T-cell (primary cell): ENCODE measurements around the gene C2CD3. TPM values are rescaled to one million over a fixed set of nuclear protein-coding genes. Genes with fewer than 3 reads are reported as not detected.

Source experiments
- ATAC-seq, 4 experiments: fragments of 200-7000 bp in 3 of 4; fragments of 150-1000 bp in 1 of 4; cut with Tn5 transposase; replicated peaks in 1 of 4; 1 replicate in 3 of 4; 2 replicates in 1 of 4; pipeline ENCODE4 v1.10.0; 2021; ENCODE audit warnings: moderate library complexity in 3 of 4, mild to moderate bottlenecking in 2 of 4, moderate number of reproducible peaks in 1 of 4
- CTCF ChIA-PET, 2 donors: fragments of 300-600 bp; sonication (Branson Sonifier 250); formaldehyde crosslinking; loops; one replicate each; lab custom pipeline; 2022; ENCODE audit warnings: antibody characterized with exemption in 2 of 2; lab: Charles Lee
- POLR2A ChIA-PET, 2 donors: fragments of 300-600 bp; sonication (Branson Sonifier 250); formaldehyde crosslinking; loops; one replicate each; lab custom pipeline; 2022; ENCODE audit warnings: antibody characterized with exemption in 2 of 2; lab: Charles Lee
- DNase-seq, 35 experiments: peaks; one replicate each; pipeline versions ENCODE4 v3.0.0 to v3.0.0-alpha.2; 2013 to 2023
- H3K27ac ChIP-seq: one replicate; pipeline ENCODE4 v1.5.1; 2013; ENCODE audit warnings: low read length
- H3K27me3 ChIP-seq, 2 experiments: replicated peaks in 1 of 2; 1 replicate in 1 of 2; 2 replicates in 1 of 2; pipeline versions ENCODE4 v1.6.1 to v1.7.0; 2013; ENCODE audit warnings: low read length in 1 of 2, mixed read lengths in 1 of 2; ENCODE audit not compliant: control insufficient read depth in 2 of 2, insufficient read depth in 2 of 2; ENCODE audit errors: extremely low read depth in 1 of 2
- H3K36me3 ChIP-seq, 2 donors: 1 replicate in 1 of 2; 2 replicates in 1 of 2; pipeline versions ENCODE4 v1.6.1 to v1.7.0; 2013; ENCODE audit warnings: low read length in 1 of 2; ENCODE audit not compliant: control insufficient read depth in 2 of 2, insufficient read depth in 1 of 2; ENCODE audit errors: extremely low read depth in 1 of 2
- H3K4me1 ChIP-seq, 2 experiments: 1 replicate in 1 of 2; 2 replicates in 1 of 2; pipeline versions ENCODE4 v1.6.1 to v1.7.0; 2013; ENCODE audit warnings: low read length in 2 of 2, mixed read lengths in 1 of 2; ENCODE audit not compliant: insufficient read depth in 2 of 2, control insufficient read depth in 1 of 2; ENCODE audit errors: extremely low read depth in 1 of 2
- H3K4me3 ChIP-seq, 2 donors: 1 replicate in 1 of 2; 2 replicates in 1 of 2; pipeline versions ENCODE4 v1.5.1 to v1.7.0; 2013; ENCODE audit warnings: mild to moderate bottlenecking in 2 of 2, low read length in 1 of 2, moderate library complexity in 1 of 2; ENCODE audit not compliant: control insufficient read depth in 1 of 2; ENCODE audit errors: extremely low read depth in 1 of 2
- H3K9me3 ChIP-seq: 2 replicates; pipeline ENCODE4 v1.7.0; 2013
- H3K27ac Mint-ChIP-seq, 2 donors: one replicate each; pipeline ENCODE4 v1.8.0; 2020 to 2021; ENCODE audit warnings: mild to moderate bottlenecking in 2 of 2, mixed read lengths in 2 of 2
- H3K27me3 Mint-ChIP-seq, 2 donors: one replicate each; pipeline ENCODE4 v1.8.0; 2021 to 2022; ENCODE audit warnings: mixed read lengths in 2 of 2
- H3K36me3 Mint-ChIP-seq: one replicate; pipeline ENCODE4 v1.8.0; 2021; ENCODE audit warnings: mixed read lengths
- H3K4me1 Mint-ChIP-seq, 3 donors: one replicate each; pipeline ENCODE4 v1.8.0; 2020 to 2022; ENCODE audit warnings: mixed read lengths in 3 of 3, mild to moderate bottlenecking in 1 of 3
- H3K4me3 Mint-ChIP-seq, 3 donors: one replicate each; pipeline ENCODE4 v1.8.0; 2020 to 2022; ENCODE audit warnings: mild to moderate bottlenecking in 3 of 3, mixed read lengths in 3 of 3, moderate library complexity in 3 of 3
- H3K9me3 Mint-ChIP-seq, 3 donors: one replicate each; pipeline ENCODE4 v1.8.0; 2020 to 2022; ENCODE audit warnings: mixed read lengths in 3 of 3
- WGBS: methylation state at CpG from one replicate; pipeline ENCODE4 v1.1.5; 2013; ENCODE audit warnings: missing lambda C conversion rate; ENCODE audit not compliant: insufficient coverage; 5-methylcytosine and 5-hydroxymethylcytosine counted together
- total RNA-seq, 35 experiments: library from RNA in 6 of 35; stranded (reverse) in 6 of 35; fragments of 120-200 nt in 1 of 35; gene quantifications; one replicate each; pipeline versions ENCODE4 v1.2.1 to v1.2.4 and lab custom pipeline; 2013 to 2026

Gene C2CD3
- total RNA-seq, 5 donors from 2014 or later (not counting 1 experiment from before 2014, with no cell fraction given): 37.0 to 47.7 (median 41.0) TPM

GRCh38 chr11:73980001-73980961 is 190.5 kb downstream of the C2CD3 start:
- H3K27ac Mint-ChIP-seq: peak overlapping the region; percentile 98 to 99
- Histone ChIP-seq H3K27ac (peak overlapping the region; percentile 80), H3K4me1 (peaks cover 50 to 75% of the 10 kb centered on the region in 2 experiments), H3K9me3 (no peaks in the 10 kb centered on the region), H3K4me3 (peak overlapping the region; percentile 61 to 98), H3K27me3 (no peaks in the 10 kb centered on the region), H3K36me3 (peaks cover 24 to 63% of the 10 kb centered on the region in 2 donors)
- WGBS: 0% methylated on average over 4 of the region's 6 CpGs
- H3K4me3 Mint-ChIP-seq: peak overlapping the region; percentile 89 to 98 (median 97)
- ChIA-PET POLR2A (interaction anchor here (0.6 to 6.4 kb wide), 22 partner anchors 8 to 191 kb away, joined by 3 to 199 read pairs (median 6); partner anchors contain the start of genes C2CD3 (in 1 of the 2), PPME1 (in 1 of the 2) and UCP3 (in 1 of the 2)), CTCF (interaction anchor here (0.5 to 3.7 kb wide), 16 partner anchors 9 to 191 kb away, joined by 3 to 23 read pairs (median 3); partner anchors contain the start of genes C2CD3 (in 1 of the 2) and PPME1 (in 1 of the 2))
- H3K4me1 Mint-ChIP-seq: peaks cover 66 to 76% (median 69%) of the 10 kb centered on the region in 3 donors
- DNase-seq (peak; percentile 69 to 93 (median 84)), ATAC-seq (peak; percentile 67 to 69 (median 68))
- no peaks in the 10 kb centered on the region for H3K27me3 Mint-ChIP-seq
- peaks cover 62% of the 10 kb centered on the region for H3K36me3 Mint-ChIP-seq
- H3K9me3 Mint-ChIP-seq: no peaks in the 10 kb centered on the region

GRCh38 chr11:73978576-73979086 is 192.2 kb downstream of the C2CD3 start:
- ATAC-seq: no peak

GRCh38 chr11:73977856-73978519 is 192.8 kb downstream of the C2CD3 start:
- Histone ChIP-seq H3K9me3 (no peaks in the 10 kb centered on the region), H3K27ac (peak overlapping the region; percentile 80), H3K27me3 (no peaks in the 10 kb centered on the region), H3K36me3 (peaks cover 29 to 78% of the 10 kb centered on the region in 2 donors), H3K4me1 (peaks cover 53 to 83% of the 10 kb centered on the region in 2 experiments), H3K4me3 (peak overlapping the region; percentile 61 to 98)
- peaks cover 76% of the 10 kb centered on the region for H3K36me3 Mint-ChIP-seq
- no peaks in the 10 kb centered on the region for H3K9me3 Mint-ChIP-seq
- ATAC-seq (no peak), DNase-seq (no peak)
- H3K4me1 Mint-ChIP-seq: peaks cover 74 to 84% (median 82%) of the 10 kb centered on the region in 3 donors
- no peaks in the 10 kb centered on the region for H3K27me3 Mint-ChIP-seq
- peak overlapping the region; percentile 98 to 100 for H3K27ac Mint-ChIP-seq
- POLR2A ChIA-PET: interaction anchor here (0.6 to 1.0 kb wide), 4 partner anchors 13 to 27 kb away, joined by 3 to 4 read pairs (median 3); no protein-coding TSS in a partner anchor
- peak overlapping the region; percentile 34 to 89 (median 41) for H3K4me3 Mint-ChIP-seq
- CTCF ChIA-PET: no interaction called here
- 95% methylated on average over 14 of the region's 18 CpGs for WGBS

More at GRCh38 chr11:73978576-73979086, 192.2 kb downstream of the C2CD3 start:
- Histone ChIP-seq H3K9me3 (no peaks in the 10 kb centered on the region), H3K36me3 (peaks cover 29 to 75% of the 10 kb centered on the region in 2 donors), H3K4me1 (peaks cover 52 to 81% of the 10 kb centered on the region in 2 experiments), H3K27me3 (no peaks in the 10 kb centered on the region), H3K4me3 (peak overlapping the region; percentile 61 to 98), H3K27ac (peak overlapping the region; percentile 80)
- H3K4me1 Mint-ChIP-seq: peaks cover 72 to 82% (median 80%) of the 10 kb centered on the region in 3 donors
- peak overlapping the region; percentile 89 to 98 (median 97) for H3K4me3 Mint-ChIP-seq
- H3K27me3 Mint-ChIP-seq: no peaks in the 10 kb centered on the region
- H3K9me3 Mint-ChIP-seq: no peaks in the 10 kb centered on the region
- POLR2A ChIA-PET: interaction anchor here (0.6 to 4.8 kb wide), 8 partner anchors 11 to 26 kb away, joined by 3 to 44 read pairs (median 4); no protein-coding TSS in a partner anchor
- WGBS: no CpG with 5 or more reads among the region's 3 CpGs
- CTCF ChIA-PET: no interaction called here
- peak overlapping the region; percentile 98 to 100 for H3K27ac Mint-ChIP-seq
- H3K36me3 Mint-ChIP-seq: peaks cover 76% of the 10 kb centered on the region
- DNase-seq: no peak

GRCh38 chr11:73976451-73977151 is 194.2 kb downstream of the C2CD3 start:
- Mint-ChIP-seq H3K4me1 (peaks cover 88 to 98% (median 94%) of the 10 kb centered on the region in 3 donors), H3K27ac (peak overlapping the region; percentile 98 to 100), H3K4me3 (peak overlapping the region; percentile 36 to 89 (median 39)), H3K36me3 (peaks cover 70% of the 10 kb centered on the region), H3K9me3 (no peaks in the 10 kb centered on the region), H3K27me3 (no peaks in the 10 kb centered on the region)
- Histone ChIP-seq H3K4me3 (peak overlapping the region in 1 of 2 donors; percentile 11), H3K9me3 (no peaks in the 10 kb centered on the region), H3K4me1 (peaks cover 60 to 97% of the 10 kb centered on the region in 2 experiments), H3K36me3 (peaks cover 29 to 78% of the 10 kb centered on the region in 2 donors), H3K27ac (peak overlapping the region; percentile 80), H3K27me3 (no peaks in the 10 kb centered on the region)
- POLR2A ChIA-PET: interaction anchor here (0.8 to 1.5 kb wide), 5 partner anchors 18 to 35 kb away, joined by 3 to 7 read pairs (median 3); no protein-coding TSS in a partner anchor
- 68% methylated on average over 11 of the region's 14 CpGs for WGBS
- ATAC-seq (no peak), DNase-seq (no peak)
- CTCF ChIA-PET: interaction anchor here in 1 of 2 donors (0.8 kb wide), 1 partner anchor 38 kb away, joined by 3 read pairs; no protein-coding TSS in a partner anchor

GRCh38 chr11:73975479-73975757 is 195.4 kb downstream of the C2CD3 start:
- Mint-ChIP-seq H3K36me3 (peaks cover 58% of the 10 kb centered on the region), H3K4me1 (peaks cover 97 to 99% (median 97%) of the 10 kb centered on the region in 3 donors), H3K9me3 (no peaks in the 10 kb centered on the region), H3K27ac (peak overlapping the region; percentile 98 to 100), H3K27me3 (no peaks in the 10 kb centered on the region), H3K4me3 (peak overlapping the region; percentile 14 to 89 (median 37))
- Histone ChIP-seq H3K4me3 (no peak overlapping the region), H3K4me1 (peaks cover 65 to 99% of the 10 kb centered on the region in 2 experiments), H3K27ac (peak overlapping the region; percentile 80), H3K9me3 (no peaks in the 10 kb centered on the region), H3K36me3 (peaks cover 29 to 68% of the 10 kb centered on the region in 2 donors), H3K27me3 (no peaks in the 10 kb centered on the region)
- ChIA-PET CTCF (no interaction called here), POLR2A (interaction anchor here in 1 of 2 donors (0.6 kb wide), 1 partner anchor 52 kb away, joined by 4 read pairs; no protein-coding TSS in a partner anchor)
- WGBS: 77% methylated on average over 2 of the region's 6 CpGs
- DNase-seq: no peak
- ATAC-seq: no peak
